Kidney (tissue), 14 donors: ENCODE results near the gene HOXC9. TPM values are rescaled to one million over a fixed set of nuclear protein-coding genes. Genes with fewer than 3 reads are reported as not detected.

Source experiments
- DNase-seq, 5 donors: peaks; one replicate each; pipeline ENCODE4 v3.0.0-alpha.2; 2013 to 2020
- FAIRE-seq: peaks from 2 replicates; lab custom pipeline; 2012; peaks lifted over from hg19 to GRCh38; lab: Jason Lieb, UNC
- H3K27ac ChIP-seq, 2 donors: one replicate each; pipeline ENCODE4 v1.7.0; 2013; ENCODE audit warnings: low read depth in 2 of 2, low read length in 2 of 2, inconsistent platforms in 1 of 2
- H3K27me3 ChIP-seq: one replicate; pipeline ENCODE4 v1.7.1; 2013; ENCODE audit warnings: low read length, inconsistent platforms; ENCODE audit not compliant: control insufficient read depth, insufficient read depth
- H3K36me3 ChIP-seq, 3 donors: one replicate each; pipeline versions ENCODE4 v1.7.0 to v1.7.1; 2013; ENCODE audit warnings: low read length in 3 of 3, control low read depth in 1 of 3, inconsistent platforms in 1 of 3; ENCODE audit not compliant: insufficient read depth in 3 of 3, control insufficient read depth in 2 of 3
- H3K4me1 ChIP-seq, 3 donors: one replicate each; pipeline versions ENCODE4 v1.7.0 to v1.7.1; 2013; ENCODE audit warnings: low read length in 3 of 3, inconsistent platforms in 1 of 3, low read depth in 1 of 3; ENCODE audit not compliant: control insufficient read depth in 2 of 3, insufficient read depth in 2 of 3
- H3K4me3 ChIP-seq, 3 donors: one replicate each; pipeline versions ENCODE4 v1.7.0 to v1.8.1; 2013; ENCODE audit warnings: low read length in 3 of 3, control low read depth in 1 of 3, inconsistent platforms in 1 of 3
- H3K9ac ChIP-seq, 3 donors: one replicate each; pipeline versions ENCODE4 v1.7.0 to v1.7.1; 2013; ENCODE audit warnings: low read length in 3 of 3, control low read depth in 1 of 3, inconsistent platforms in 1 of 3
- H3K9me3 ChIP-seq, 3 donors: one replicate each; pipeline versions ENCODE4 v1.7.0 to v1.7.1; 2013; ENCODE audit warnings: low read length in 3 of 3, control low read depth in 1 of 3, inconsistent platforms in 1 of 3; ENCODE audit not compliant: control insufficient read depth in 2 of 3, insufficient read depth in 1 of 3
- intact Hi-C: fragments of 100-400 bp; cut with DNase I; formaldehyde crosslinking; loops from one replicate; pipeline ENCODE4 v1.11.1; 2022
- polyA plus RNA-seq: library from polyadenylated mRNA; stranded (reverse); fragments of 350-450 nt; fragmentation: Illumina TruSeq; extraction: RNeasy Lipid Tissue Mini Kit (QIAGEN cat#74804); gene quantifications from one replicate; pipeline ENCODE4 v1.2.3, GENCODE V29; 2014; ENCODE audit warnings: low read depth, low replicate concordance; ENCODE audit not compliant: insufficient read depth
- total RNA-seq: library from RNA; stranded (reverse); fragmentation: NEBNext Ultra II Directional; extraction: Animal tissue kit (Norgen Biotek cat#: 25700); gene quantifications from one replicate; pipeline ENCODE4 v1.2.1, GENCODE V29; 2021
- TF ChIP-seq, protein P1 (sequence below): IDR thresholded peaks from 3 replicates; pipeline ENCODE4 v1.5.1; 2012; ENCODE audit warnings: mild to moderate bottlenecking, moderate library complexity, borderline replicate concordance; ENCODE audit not compliant: insufficient read depth; ENCODE audit errors: extremely low read depth
- donor health status: control.
- donor health status: control.
- donor health status: control.
- donor health status: control.
- donor health status: control.
- donor health status: DM: yes; HTN: yes; CAD: no.
- donor health status: Normal renal cell carcinoma (clear cell type).

Gene HOXC9
- total and polyA plus RNA-seq, 2 donors from 2014 or later: 11.7 to 16.5 TPM

DNA sequence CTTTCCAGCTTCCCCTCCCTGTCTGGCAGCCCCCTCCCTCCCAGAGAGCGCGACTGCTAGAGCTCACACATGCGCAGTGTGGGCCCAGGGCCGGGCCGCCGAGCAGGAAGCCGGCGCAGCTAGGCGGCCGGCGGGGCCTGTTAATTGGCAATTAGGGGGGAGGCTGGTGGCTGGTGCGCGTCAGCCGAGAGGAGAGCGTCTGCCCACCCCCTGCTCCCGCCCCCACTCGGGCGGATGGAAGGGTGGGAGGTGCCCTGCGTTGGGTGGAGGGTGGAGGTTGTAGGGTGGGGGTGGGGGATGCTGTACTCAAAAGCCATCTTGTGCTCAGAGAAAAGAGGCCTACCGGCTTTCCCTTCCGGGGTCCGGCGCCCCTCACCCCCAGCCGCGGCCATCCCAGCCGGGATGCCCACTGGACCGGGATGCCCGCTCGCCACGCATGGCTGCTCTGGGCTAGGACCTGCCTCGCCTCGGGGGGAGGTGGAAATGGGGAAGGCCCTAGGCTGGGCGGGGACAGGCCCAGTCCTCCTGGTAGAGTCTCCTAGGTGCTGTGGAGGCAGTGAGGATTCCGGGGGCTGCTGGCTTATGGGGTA lies 18.0 kb downstream of the HOXC9 start:
- FAIRE-seq: no peak
- H3K27me3 ChIP-seq: no peaks in the 10 kb centered on the region

DNA sequence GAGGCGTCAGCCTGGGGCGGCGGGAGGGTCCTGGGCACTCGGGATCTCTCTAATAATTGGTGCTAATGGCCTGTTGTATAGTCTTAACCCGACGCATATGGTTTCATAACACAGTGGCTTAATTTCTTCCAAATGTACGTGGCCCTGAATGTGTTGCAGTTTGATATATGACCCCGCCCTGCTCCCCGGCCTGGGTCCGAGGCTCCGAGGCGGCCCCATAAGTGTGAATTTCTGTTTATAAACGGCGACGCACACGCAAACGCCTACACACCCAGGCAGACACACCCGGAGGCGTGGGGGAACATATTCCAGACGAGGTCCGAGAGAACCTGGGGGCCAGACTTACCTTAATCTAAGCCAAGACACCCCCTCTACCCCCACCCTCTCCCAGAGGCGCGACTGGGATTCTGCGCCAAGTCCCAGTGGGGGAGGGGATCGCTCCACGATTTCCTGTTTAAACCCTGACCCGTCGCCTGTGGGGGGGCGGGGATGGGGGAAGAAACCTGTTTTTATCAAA lies 18.6 kb downstream of the HOXC9 start:
- H3K27ac ChIP-seq: peak overlapping the region; percentile 92 to 96
- peak overlapping the region; percentile 62 to 83 (median 71) for H3K4me3 ChIP-seq
- peak in 1 of 5 donors; percentile 89 for DNase-seq
- FAIRE-seq: no peak
- H3K9me3 ChIP-seq: no peaks in the 10 kb centered on the region
- peak overlapping the region; percentile 10 to 90 (median 63) for H3K9ac ChIP-seq
- TF ChIP-seq, protein P1, sequence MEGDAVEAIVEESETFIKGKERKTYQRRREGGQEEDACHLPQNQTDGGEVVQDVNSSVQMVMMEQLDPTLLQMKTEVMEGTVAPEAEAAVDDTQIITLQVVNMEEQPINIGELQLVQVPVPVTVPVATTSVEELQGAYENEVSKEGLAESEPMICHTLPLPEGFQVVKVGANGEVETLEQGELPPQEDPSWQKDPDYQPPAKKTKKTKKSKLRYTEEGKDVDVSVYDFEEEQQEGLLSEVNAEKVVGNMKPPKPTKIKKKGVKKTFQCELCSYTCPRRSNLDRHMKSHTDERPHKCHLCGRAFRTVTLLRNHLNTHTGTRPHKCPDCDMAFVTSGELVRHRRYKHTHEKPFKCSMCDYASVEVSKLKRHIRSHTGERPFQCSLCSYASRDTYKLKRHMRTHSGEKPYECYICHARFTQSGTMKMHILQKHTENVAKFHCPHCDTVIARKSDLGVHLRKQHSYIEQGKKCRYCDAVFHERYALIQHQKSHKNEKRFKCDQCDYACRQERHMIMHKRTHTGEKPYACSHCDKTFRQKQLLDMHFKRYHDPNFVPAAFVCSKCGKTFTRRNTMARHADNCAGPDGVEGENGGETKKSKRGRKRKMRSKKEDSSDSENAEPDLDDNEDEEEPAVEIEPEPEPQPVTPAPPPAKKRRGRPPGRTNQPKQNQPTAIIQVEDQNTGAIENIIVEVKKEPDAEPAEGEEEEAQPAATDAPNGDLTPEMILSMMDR: no peak
- peaks cover 2 to 15% (median 9%) of the 10 kb centered on the region in 3 donors for H3K4me1 ChIP-seq
- intact Hi-C loops: no loop called here
- H3K36me3 ChIP-seq: no peaks in the 10 kb centered on the region
- H3K27me3 ChIP-seq: no peaks in the 10 kb centered on the region

More for the DNA sequence above, 18.0 kb downstream of the HOXC9 start:
- intact Hi-C loops: no loop called here
- Histone ChIP-seq H3K9ac (peak overlapping the region; percentile 63 to 90 (median 72)), H3K36me3 (no peaks in the 10 kb centered on the region), H3K9me3 (no peaks in the 10 kb centered on the region), H3K4me3 (peak overlapping the region; percentile 71 to 87 (median 83)), H3K27ac (peak overlapping the region; percentile 92 to 96), H3K4me1 (peaks cover 0 to 21% (median 13%) of the 10 kb centered on the region in 3 donors)
- TF ChIP-seq, protein P1: no peak
- peak; percentile 94 to 98 (median 97) for DNase-seq

DNA sequence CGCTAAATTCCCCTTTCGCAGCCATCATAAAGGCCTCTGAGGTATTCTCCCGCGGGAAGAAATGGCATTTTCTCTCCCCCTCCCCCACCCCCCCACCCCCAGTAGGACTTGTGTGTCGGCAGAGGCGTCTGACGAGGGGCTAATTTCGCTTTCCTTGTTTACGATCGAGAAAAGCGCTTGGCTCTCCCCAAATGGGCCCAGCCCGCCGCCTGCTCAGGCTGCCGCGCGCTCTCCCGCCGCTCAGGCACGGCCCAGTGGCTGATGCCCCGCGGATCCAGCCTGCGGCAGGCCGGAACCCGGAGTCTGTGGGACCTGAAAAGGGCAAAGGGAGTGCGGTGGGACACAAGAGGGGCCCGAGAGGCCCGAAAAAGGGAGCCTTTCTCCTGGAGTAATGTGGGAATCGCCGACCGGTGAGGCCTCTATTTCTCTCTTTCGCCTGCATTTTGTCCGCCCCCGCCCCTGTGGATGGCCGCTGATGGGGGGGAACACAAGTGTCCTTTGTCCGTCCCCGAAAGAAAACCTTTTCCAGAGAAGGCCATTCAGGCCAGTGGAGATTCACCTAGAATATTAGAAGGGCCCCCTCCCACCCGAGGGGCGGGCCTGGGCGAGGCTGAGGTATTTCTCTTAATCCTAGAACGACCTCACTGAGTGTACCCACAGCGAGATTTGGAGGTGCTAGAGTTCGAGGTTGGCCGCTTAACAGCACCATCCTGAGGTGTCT lies 19.3 kb downstream of the HOXC9 start:
- Histone ChIP-seq H3K4me3 (peak overlapping the region in 1 of 3 donors; percentile 83), H3K27me3 (no peaks in the 10 kb centered on the region), H3K9me3 (no peaks in the 10 kb centered on the region), H3K27ac (peak overlapping the region; percentile 73 to 96), H3K36me3 (no peaks in the 10 kb centered on the region), H3K4me1 (peaks cover 2 to 14% (median 10%) of the 10 kb centered on the region in 3 donors), H3K9ac (peak overlapping the region; percentile 5 to 73 (median 6))
- TF ChIP-seq, protein P1: no peak
- intact Hi-C loops: no loop called here
- FAIRE-seq: no peak
- DNase-seq: peak in 2 of 5 donors; percentile 34 to 66
